T-cell (primary cell): ENCODE measurements around the gene BTG1. TPM values are rescaled to one million over a fixed set of nuclear protein-coding genes. Genes with fewer than 3 reads are reported as not detected.
"Not testable (repeated sequence)": the region's sequence is repeated elsewhere in the genome, so short reads cannot be mapped to it uniquely, and the experiment has no call there.

Source experiments
- ATAC-seq, 4 experiments: fragments of 200-7000 bp in 3 of 4; fragments of 150-1000 bp in 1 of 4; cut with Tn5 transposase; replicated peaks in 1 of 4; 1 replicate in 3 of 4; 2 replicates in 1 of 4; pipeline ENCODE4 v1.10.0; 2021; ENCODE audit warnings: moderate library complexity in 3 of 4, mild to moderate bottlenecking in 2 of 4, moderate number of reproducible peaks in 1 of 4
- CTCF ChIA-PET, 2 donors: fragments of 300-600 bp; sonication (Branson Sonifier 250); formaldehyde crosslinking; loops; one replicate each; lab custom pipeline; 2022; ENCODE audit warnings: antibody characterized with exemption in 2 of 2; lab: Charles Lee
- POLR2A ChIA-PET, 2 donors: fragments of 300-600 bp; sonication (Branson Sonifier 250); formaldehyde crosslinking; loops; one replicate each; lab custom pipeline; 2022; ENCODE audit warnings: antibody characterized with exemption in 2 of 2; lab: Charles Lee
- DNase-seq, 35 experiments: peaks; one replicate each; pipeline versions ENCODE4 v3.0.0 to v3.0.0-alpha.2; 2013 to 2023
- H3K27ac ChIP-seq: one replicate; pipeline ENCODE4 v1.5.1; 2013; ENCODE audit warnings: low read length
- H3K27me3 ChIP-seq, 2 experiments: replicated peaks in 1 of 2; 1 replicate in 1 of 2; 2 replicates in 1 of 2; pipeline versions ENCODE4 v1.6.1 to v1.7.0; 2013; ENCODE audit warnings: low read length in 1 of 2, mixed read lengths in 1 of 2; ENCODE audit not compliant: control insufficient read depth in 2 of 2, insufficient read depth in 2 of 2; ENCODE audit errors: extremely low read depth in 1 of 2
- H3K36me3 ChIP-seq, 2 donors: 1 replicate in 1 of 2; 2 replicates in 1 of 2; pipeline versions ENCODE4 v1.6.1 to v1.7.0; 2013; ENCODE audit warnings: low read length in 1 of 2; ENCODE audit not compliant: control insufficient read depth in 2 of 2, insufficient read depth in 1 of 2; ENCODE audit errors: extremely low read depth in 1 of 2
- H3K4me1 ChIP-seq, 2 experiments: 1 replicate in 1 of 2; 2 replicates in 1 of 2; pipeline versions ENCODE4 v1.6.1 to v1.7.0; 2013; ENCODE audit warnings: low read length in 2 of 2, mixed read lengths in 1 of 2; ENCODE audit not compliant: insufficient read depth in 2 of 2, control insufficient read depth in 1 of 2; ENCODE audit errors: extremely low read depth in 1 of 2
- H3K4me3 ChIP-seq, 2 donors: 1 replicate in 1 of 2; 2 replicates in 1 of 2; pipeline versions ENCODE4 v1.5.1 to v1.7.0; 2013; ENCODE audit warnings: mild to moderate bottlenecking in 2 of 2, low read length in 1 of 2, moderate library complexity in 1 of 2; ENCODE audit not compliant: control insufficient read depth in 1 of 2; ENCODE audit errors: extremely low read depth in 1 of 2
- H3K9me3 ChIP-seq: 2 replicates; pipeline ENCODE4 v1.7.0; 2013
- H3K27ac Mint-ChIP-seq, 2 donors: one replicate each; pipeline ENCODE4 v1.8.0; 2020 to 2021; ENCODE audit warnings: mild to moderate bottlenecking in 2 of 2, mixed read lengths in 2 of 2
- H3K27me3 Mint-ChIP-seq, 2 donors: one replicate each; pipeline ENCODE4 v1.8.0; 2021 to 2022; ENCODE audit warnings: mixed read lengths in 2 of 2
- H3K36me3 Mint-ChIP-seq: one replicate; pipeline ENCODE4 v1.8.0; 2021; ENCODE audit warnings: mixed read lengths
- H3K4me1 Mint-ChIP-seq, 3 donors: one replicate each; pipeline ENCODE4 v1.8.0; 2020 to 2022; ENCODE audit warnings: mixed read lengths in 3 of 3, mild to moderate bottlenecking in 1 of 3
- H3K4me3 Mint-ChIP-seq, 3 donors: one replicate each; pipeline ENCODE4 v1.8.0; 2020 to 2022; ENCODE audit warnings: mild to moderate bottlenecking in 3 of 3, mixed read lengths in 3 of 3, moderate library complexity in 3 of 3
- H3K9me3 Mint-ChIP-seq, 3 donors: one replicate each; pipeline ENCODE4 v1.8.0; 2020 to 2022; ENCODE audit warnings: mixed read lengths in 3 of 3
- WGBS: methylation state at CpG from one replicate; pipeline ENCODE4 v1.1.5; 2013; ENCODE audit warnings: missing lambda C conversion rate; ENCODE audit not compliant: insufficient coverage; 5-methylcytosine and 5-hydroxymethylcytosine counted together
- total RNA-seq, 35 experiments: library from RNA in 6 of 35; stranded (reverse) in 6 of 35; fragments of 120-200 nt in 1 of 35; gene quantifications; one replicate each; pipeline versions ENCODE4 v1.2.1 to v1.2.4 and lab custom pipeline; 2013 to 2026

Gene BTG1
- total RNA-seq, 5 donors from 2014 or later (not counting 1 experiment from before 2014, with no cell fraction given) = 484 to 1,238 (median 551) TPM

DNA sequence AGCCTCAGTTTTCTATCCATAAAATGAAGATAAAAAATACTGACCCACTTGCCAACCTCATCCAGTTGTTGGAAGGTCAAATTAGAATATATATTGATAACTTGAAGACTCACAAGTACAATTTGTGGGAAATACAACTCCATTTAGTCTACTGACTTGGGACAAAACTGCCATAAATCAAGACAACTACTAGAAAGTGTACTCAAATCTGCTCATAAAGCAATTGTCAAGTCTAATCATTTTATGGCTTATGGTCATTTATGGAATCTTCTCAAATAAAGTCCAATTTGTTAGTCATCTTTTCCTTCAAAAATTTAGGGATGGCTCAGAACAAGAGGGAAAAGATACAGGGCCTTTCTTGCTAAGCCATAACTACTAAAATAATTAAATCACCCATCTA is 7.0 kb downstream of the BTG1 start:
- peak overlapping the region; percentile 77 to 98 for H3K4me3 ChIP-seq
- no peak for DNase-seq
- no peaks in the 10 kb centered on the region for H3K27me3 Mint-ChIP-seq
- H3K4me3 Mint-ChIP-seq = peak overlapping the region; percentile 100
- no peaks in the 10 kb centered on the region for H3K9me3 Mint-ChIP-seq
- no peaks in the 10 kb centered on the region for H3K27me3 ChIP-seq
- peaks cover 0 to 32% of the 10 kb centered on the region in 2 donors for H3K36me3 ChIP-seq
- peaks cover 80% of the 10 kb centered on the region for H3K36me3 Mint-ChIP-seq
- peak overlapping the region; percentile 91 for H3K27ac ChIP-seq
- ATAC-seq = no peak
- no peaks in the 10 kb centered on the region for H3K9me3 ChIP-seq
- peaks cover 23 to 55% of the 10 kb centered on the region in 2 experiments for H3K4me1 ChIP-seq
- peak overlapping the region; percentile 99 to 100 for H3K27ac Mint-ChIP-seq
- ChIA-PET POLR2A (interaction anchor here (0.6 to 2.6 kb wide), 14 partner anchors 14 to 327 kb away, joined by 3 to 15 read pairs (median 5); no protein-coding TSS in a partner anchor), CTCF (interaction anchor here in 1 of 2 donors (1.1 to 1.9 kb wide), 2 partner anchors 147 to 756 kb away, joined by 3 to 6 read pairs; no protein-coding TSS in a partner anchor)
- H3K4me1 Mint-ChIP-seq = peaks cover 38 to 54% (median 46%) of the 10 kb centered on the region in 3 donors

DNA sequence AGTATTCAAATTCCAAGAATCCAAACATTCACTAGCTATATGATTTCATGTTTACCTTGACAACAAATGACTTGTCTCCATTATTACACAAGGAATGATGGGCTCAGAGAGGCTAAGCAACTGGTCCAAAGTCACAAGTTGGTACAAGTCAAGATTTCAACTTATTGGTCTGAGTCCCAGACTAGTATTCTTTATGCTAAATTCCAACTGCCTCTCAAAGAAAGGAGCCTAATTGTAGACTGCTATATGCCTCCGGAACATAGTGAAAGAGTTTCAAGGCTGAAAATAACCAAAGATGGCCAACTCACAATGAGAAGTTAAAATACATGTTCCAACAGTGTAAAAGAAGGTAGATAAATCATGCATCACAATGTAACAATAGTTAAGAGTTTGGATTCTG is 7.5 kb downstream of the BTG1 start:
- ChIA-PET POLR2A (interaction anchor here (0.5 to 9.5 kb wide), 26 partner anchors 6 to 757 kb away, joined by 3 to 170 read pairs (median 3); partner anchors contain the start of gene BTG1 (in 2 of the 2)), CTCF (interaction anchor here (0.8 to 3.7 kb wide), 8 partner anchors 8 to 756 kb away, joined by 3 to 13 read pairs (median 3); partner anchors contain the start of gene BTG1 (in 1 of the 2))
- no peak for DNase-seq
- H3K4me1 ChIP-seq = peaks cover 28 to 60% of the 10 kb centered on the region in 2 experiments
- H3K4me3 ChIP-seq = peak overlapping the region; percentile 77 to 98
- no peaks in the 10 kb centered on the region for H3K9me3 ChIP-seq
- H3K27me3 Mint-ChIP-seq = no peaks in the 10 kb centered on the region
- peak overlapping the region; percentile 99 to 100 for H3K27ac Mint-ChIP-seq
- H3K27me3 ChIP-seq = no peaks in the 10 kb centered on the region
- H3K4me3 Mint-ChIP-seq = peak overlapping the region; percentile 100
- ATAC-seq = no peak
- peaks cover 43 to 58% (median 51%) of the 10 kb centered on the region in 3 donors for H3K4me1 Mint-ChIP-seq
- peaks cover 0 to 27% of the 10 kb centered on the region in 2 donors for H3K36me3 ChIP-seq
- H3K9me3 Mint-ChIP-seq = no peaks in the 10 kb centered on the region
- H3K27ac ChIP-seq = peak overlapping the region; percentile 91
- WGBS = no CpG with 5 or more reads among the region's 1 CpG
- peaks cover 75% of the 10 kb centered on the region for H3K36me3 Mint-ChIP-seq

DNA sequence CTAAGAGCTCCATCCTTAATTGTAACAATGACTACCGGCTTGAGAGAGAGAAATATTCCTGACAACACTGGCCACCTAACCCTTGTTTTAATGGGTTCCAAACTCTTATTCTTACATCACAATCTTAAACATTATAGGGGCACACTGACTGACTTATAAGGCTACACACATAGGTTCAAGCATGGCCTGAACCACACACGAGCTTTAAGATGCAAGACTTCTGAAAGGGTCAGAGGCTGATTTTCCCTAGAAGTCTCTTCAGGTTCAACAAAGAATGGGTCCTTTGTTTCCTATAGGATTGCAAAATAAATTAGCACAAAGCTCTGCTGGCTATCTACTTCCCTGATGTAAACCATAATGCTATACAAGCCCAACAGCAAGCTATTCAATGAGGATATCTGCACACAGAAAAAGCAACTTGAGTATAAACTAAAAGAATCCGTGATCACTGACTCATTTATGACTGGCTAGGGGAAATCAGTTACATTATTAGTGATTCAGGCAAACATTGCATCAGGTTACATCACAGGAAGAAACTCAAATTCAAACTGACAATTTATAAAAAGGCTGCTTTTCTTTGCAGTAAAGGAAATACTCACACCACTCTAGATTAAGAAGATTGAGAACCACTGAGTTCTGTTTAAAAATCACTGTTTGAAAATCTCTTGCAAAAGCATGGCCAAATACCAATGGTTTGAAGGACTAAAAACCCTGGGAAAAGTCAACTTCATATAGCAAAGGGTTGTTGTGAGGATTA is 8.5 kb downstream of the BTG1 start:
- H3K9me3 ChIP-seq = no peaks in the 10 kb centered on the region
- peak overlapping the region; percentile 91 for H3K27ac ChIP-seq
- 33% methylated on average over 1 of the region's 3 CpGs for whole genome bisulfite sequencing
- no peak for DNase-seq
- peak in 3 of 4 experiments; percentile 2 to 28 (median 22) for ATAC-seq
- Mint-ChIP-seq H3K9me3 (no peaks in the 10 kb centered on the region), H3K27ac (peak overlapping the region; percentile 99 to 100), H3K36me3 (peaks cover 68% of the 10 kb centered on the region), H3K27me3 (no peaks in the 10 kb centered on the region), H3K4me3 (peak overlapping the region; percentile 100), H3K4me1 (peaks cover 53 to 66% (median 61%) of the 10 kb centered on the region in 3 donors)
- peak overlapping the region; percentile 77 to 98 for H3K4me3 ChIP-seq
- no peaks in the 10 kb centered on the region for H3K27me3 ChIP-seq
- H3K4me1 ChIP-seq = peaks cover 35 to 69% of the 10 kb centered on the region in 2 experiments
- peaks cover 0 to 18% of the 10 kb centered on the region in 2 donors for H3K36me3 ChIP-seq
- ChIA-PET POLR2A (interaction anchor here (0.5 to 9.5 kb wide), 37 partner anchors 7 to 756 kb away, joined by 3 to 170 read pairs (median 3); partner anchors contain the start of gene BTG1 (in 2 of the 2)), CTCF (interaction anchor here (0.6 to 3.7 kb wide), 11 partner anchors 9 to 755 kb away, joined by 3 to 13 read pairs (median 4); partner anchors contain the start of gene BTG1 (in 1 of the 2))

DNA sequence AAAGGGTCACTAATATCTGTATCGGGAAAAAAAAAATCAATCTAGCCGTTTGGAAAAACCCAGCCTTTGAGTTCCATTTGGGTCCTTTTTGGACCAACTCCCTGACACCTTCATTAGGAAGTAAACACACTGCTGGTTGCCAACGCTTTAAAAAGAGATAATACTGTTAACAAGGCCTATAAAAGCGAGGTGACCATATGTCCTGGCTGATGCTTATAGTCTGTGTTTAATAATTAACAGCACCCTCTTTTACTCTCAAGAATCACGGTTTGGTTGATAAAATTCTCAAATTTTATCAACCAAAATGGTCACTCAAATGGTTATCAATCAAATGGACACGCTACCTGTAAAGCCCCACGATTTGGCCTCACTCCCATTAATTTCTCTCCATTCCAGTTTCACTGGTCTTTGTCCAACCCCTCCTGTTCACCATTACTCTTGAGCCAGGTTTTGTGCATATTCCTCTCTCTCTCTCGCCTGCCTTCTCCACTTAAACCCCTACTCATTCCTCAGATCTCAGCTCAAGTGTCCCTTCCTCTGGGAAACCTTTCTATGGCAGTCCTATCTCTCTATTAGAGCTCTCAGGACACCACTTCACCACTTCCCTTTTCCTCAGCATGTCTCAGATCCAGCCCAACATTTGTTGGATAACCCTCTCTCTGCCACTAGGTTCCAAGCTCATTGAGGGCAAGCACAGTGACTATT is 9.5 kb downstream of the BTG1 start:
- no peaks in the 10 kb centered on the region for H3K27me3 Mint-ChIP-seq
- peaks cover 68% of the 10 kb centered on the region for H3K36me3 Mint-ChIP-seq
- WGBS = 75% methylated on average over 5 of the region's 8 CpGs
- Histone ChIP-seq H3K4me1 (peaks cover 38 to 79% of the 10 kb centered on the region in 2 experiments), H3K27ac (peak overlapping the region; percentile 91), H3K36me3 (peaks cover 0 to 11% of the 10 kb centered on the region in 2 donors), H3K4me3 (peak overlapping the region; percentile 77 to 98), H3K9me3 (no peaks in the 10 kb centered on the region), H3K27me3 (no peaks in the 10 kb centered on the region)
- POLR2A ChIA-PET = interaction anchor here (0.7 to 9.5 kb wide), 14 partner anchors 8 to 462 kb away, joined by 3 to 170 read pairs (median 6); partner anchors contain the start of gene BTG1 (in 2 of the 2)
- H3K4me3 Mint-ChIP-seq = peak overlapping the region; percentile 100
- peak overlapping the region; percentile 99 to 100 for H3K27ac Mint-ChIP-seq
- peaks cover 63 to 75% (median 70%) of the 10 kb centered on the region in 3 donors for H3K4me1 Mint-ChIP-seq
- H3K9me3 Mint-ChIP-seq = no peaks in the 10 kb centered on the region
- ATAC-seq (no peak), DNase-seq (no peak)
- CTCF ChIA-PET = interaction anchor here (0.7 to 3.7 kb wide), 6 partner anchors 10 to 754 kb away, joined by 3 to 13 read pairs (median 4); partner anchors contain the start of gene BTG1 (in 1 of the 2)

DNA sequence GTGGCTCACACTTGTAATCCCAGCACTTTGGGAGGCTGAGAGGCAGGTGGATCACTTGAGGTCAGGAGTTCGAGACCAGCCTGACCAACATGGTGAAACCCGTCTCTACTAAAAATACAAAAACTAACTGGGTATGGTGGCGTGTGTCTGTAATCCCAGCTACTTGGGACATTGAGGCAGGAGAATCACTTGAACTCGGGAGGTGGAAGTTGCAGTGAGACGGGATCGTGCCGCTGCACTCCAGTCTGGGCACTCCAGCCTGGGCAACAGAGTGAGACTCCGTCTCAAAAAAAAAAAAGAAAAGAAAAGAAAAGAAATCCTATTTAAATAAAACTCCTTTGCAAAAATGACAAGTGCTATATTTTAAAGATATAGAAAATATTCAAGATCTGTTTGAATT is 10.1 kb downstream of the BTG1 start:
- peaks cover 69 to 82% (median 77%) of the 10 kb centered on the region in 3 donors for H3K4me1 Mint-ChIP-seq

More for the DNA sequence above, 10.1 kb downstream of the BTG1 start:
- H3K9me3 ChIP-seq, DNase-seq, H3K27me3 ChIP-seq, H3K9me3 Mint-ChIP-seq, ATAC-seq, H3K36me3 ChIP-seq, H3K27me3 Mint-ChIP-seq: not testable (repeated sequence)
- Mint-ChIP-seq H3K36me3 (peaks cover 65% of the 10 kb centered on the region), H3K27ac (peak overlapping the region; percentile 99 to 100), H3K4me3 (peak overlapping the region; percentile 100)
- peak overlapping the region; percentile 91 for H3K27ac ChIP-seq
- CTCF ChIA-PET = interaction anchor here (0.7 to 3.7 kb wide), 6 partner anchors 10 to 435 kb away, joined by 3 to 13 read pairs (median 3); partner anchors contain the start of gene BTG1 (in 1 of the 2)
- peak overlapping the region; percentile 38 to 77 for H3K4me3 ChIP-seq
- peaks cover 40 to 80% of the 10 kb centered on the region in 2 experiments for H3K4me1 ChIP-seq
- POLR2A ChIA-PET = interaction anchor here in 1 of 2 donors (0.7 to 9.5 kb wide), 7 partner anchors 9 to 463 kb away, joined by 3 to 170 read pairs (median 4); partner anchors contain the start of gene BTG1
- WGBS = no CpG with 5 or more reads among the region's 8 CpGs
